NCI-H1694 treated with DMSO at 0.1 percent for 48 hours (cell line): ENCODE measurements around the gene MRPS14.
A peak's percentile ranks its signal among the peaks of the same experiment; 100 is the strongest.
"Not testable (repeated sequence)": the region's sequence is repeated elsewhere in the genome, so short reads cannot be mapped to it uniquely, and the experiment has no call there.

ENCODE experiments used
- DNase-seq: peaks from one replicate; lab custom pipeline; 2025; lab: John Stamatoyannopoulos, UW

Gene MRPS14

GRCh38 chr1:175023043-175023921, at the start of gene MRPS14:
Gene MRPS14, minus strand, starts transcription at chr1:175023425. Its CDS starts 17 bp downstream, at chr1:175023408.
- peak; percentile 98 for DNase-seq

GRCh38 chr1:175072099-175072951, 49.1 kb upstream of the MRPS14 start:
- peak; percentile 33 for DNase-seq

GRCh38 chr1:175071276-175071943, 48.2 kb upstream of the MRPS14 start:
- DNase-seq, result no peak

- no peak for DNase-seq
Measured at GRCh38 chr1:175070818-175071217, 47.6 kb upstream of the MRPS14 start.

- no peak for DNase-seq
Measured at GRCh38 chr1:175067362-175068106, 44.3 kb upstream of the MRPS14 start, which contains the start of gene TNN. Gene TNN, plus strand, starts transcription at chr1:175067833. Its CDS starts 9,586 bp downstream, at chr1:175077419.

- no peak for DNase-seq
Measured at GRCh38 chr1:175062858-175063257, 39.6 kb upstream of the MRPS14 start.

GRCh38 chr1:175062339-175062738, 39.1 kb upstream of the MRPS14 start:
- no peak for DNase-seq

- no peak for DNase-seq
Measured at GRCh38 chr1:175054736-175055135, 31.5 kb upstream of the MRPS14 start.

GRCh38 chr1:175050992-175051391, 27.8 kb upstream of the MRPS14 start:
- DNase-seq, result no peak

- no peak for DNase-seq
Measured at GRCh38 chr1:175045519-175045918, 22.3 kb upstream of the MRPS14 start.

GRCh38 chr1:175045097-175045496, 21.9 kb upstream of the MRPS14 start:
- DNase-seq, result no peak

GRCh38 chr1:175044591-175044990, 21.4 kb upstream of the MRPS14 start:
- DNase-seq, result not testable (repeated sequence)

GRCh38 chr1:175043824-175044223, 20.6 kb upstream of the MRPS14 start:
- DNase-seq, result no peak

- no peak for DNase-seq
Measured at GRCh38 chr1:175042650-175043049, 19.4 kb upstream of the MRPS14 start.

- no peak for DNase-seq
Measured at GRCh38 chr1:175040324-175040879, 17.2 kb upstream of the MRPS14 start.

GRCh38 chr1:175037416-175037815, 14.2 kb upstream of the MRPS14 start:
- DNase-seq, result no peak

- no peak for DNase-seq
Measured at GRCh38 chr1:175036476-175036875, 13.3 kb upstream of the MRPS14 start.

- no peak for DNase-seq
Measured at GRCh38 chr1:175035865-175036264, 12.6 kb upstream of the MRPS14 start.

GRCh38 chr1:175034775-175035174, 11.6 kb upstream of the MRPS14 start:
- DNase-seq, result no peak

- no peak for DNase-seq
Measured at GRCh38 chr1:175033953-175034352, 10.7 kb upstream of the MRPS14 start.

GRCh38 chr1:175024773-175025172, 1.5 kb upstream of the MRPS14 start:
- no peak for DNase-seq
